Nephron (organoid): ENCODE measurements around the gene RBBP8NL.

Experiments used
- H3K27ac Mint-ChIP-seq, 3 experiments: 2 replicates each; pipeline ENCODE4 v1.8.0; 2020; ENCODE audit warnings: mixed read lengths in 3 of 3, mild to moderate bottlenecking in 2 of 3, moderate library complexity in 1 of 3
- H3K27me3 Mint-ChIP-seq: 2 replicates; pipeline ENCODE4 v1.8.0; 2021; ENCODE audit warnings: low read depth, mild to moderate bottlenecking, moderate library complexity, mixed read lengths
- H3K36me3 Mint-ChIP-seq: 2 replicates; pipeline ENCODE4 v1.8.0; 2020; ENCODE audit warnings: low read depth, mixed read lengths
- H3K4me1 Mint-ChIP-seq: 2 replicates; pipeline ENCODE4 v1.8.0; 2020; ENCODE audit warnings: mixed read lengths
- H3K4me3 Mint-ChIP-seq, 3 experiments: 2 replicates each; pipeline ENCODE4 v1.8.0; 2020; ENCODE audit warnings: mild to moderate bottlenecking in 3 of 3, mixed read lengths in 3 of 3, moderate library complexity in 2 of 3
- H3K9me3 Mint-ChIP-seq: 2 replicates; pipeline ENCODE4 v1.8.0; 2020; ENCODE audit warnings: mixed read lengths
- TF ChIP-seq, protein P1 (sequence below), 3 experiments: fragments of 200-600 bp; sonication (generic); IDR thresholded peaks; one replicate each; pipeline ENCODE4 v1.5.0; 2021; ENCODE audit warnings: antibody characterized with exemption in 3 of 3; ENCODE audit not compliant: unreplicated experiment in 3 of 3

Gene RBBP8NL

GRCh38 chr20:62418709-62419487 is 8.4 kb downstream of the RBBP8NL start:
- TF ChIP-seq, protein P1, sequence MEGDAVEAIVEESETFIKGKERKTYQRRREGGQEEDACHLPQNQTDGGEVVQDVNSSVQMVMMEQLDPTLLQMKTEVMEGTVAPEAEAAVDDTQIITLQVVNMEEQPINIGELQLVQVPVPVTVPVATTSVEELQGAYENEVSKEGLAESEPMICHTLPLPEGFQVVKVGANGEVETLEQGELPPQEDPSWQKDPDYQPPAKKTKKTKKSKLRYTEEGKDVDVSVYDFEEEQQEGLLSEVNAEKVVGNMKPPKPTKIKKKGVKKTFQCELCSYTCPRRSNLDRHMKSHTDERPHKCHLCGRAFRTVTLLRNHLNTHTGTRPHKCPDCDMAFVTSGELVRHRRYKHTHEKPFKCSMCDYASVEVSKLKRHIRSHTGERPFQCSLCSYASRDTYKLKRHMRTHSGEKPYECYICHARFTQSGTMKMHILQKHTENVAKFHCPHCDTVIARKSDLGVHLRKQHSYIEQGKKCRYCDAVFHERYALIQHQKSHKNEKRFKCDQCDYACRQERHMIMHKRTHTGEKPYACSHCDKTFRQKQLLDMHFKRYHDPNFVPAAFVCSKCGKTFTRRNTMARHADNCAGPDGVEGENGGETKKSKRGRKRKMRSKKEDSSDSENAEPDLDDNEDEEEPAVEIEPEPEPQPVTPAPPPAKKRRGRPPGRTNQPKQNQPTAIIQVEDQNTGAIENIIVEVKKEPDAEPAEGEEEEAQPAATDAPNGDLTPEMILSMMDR (IDR thresholded peaks at IDR 0.05; ENCODE audit: unreplicated experiment in 3 of 3): no peak
- no peaks in the 10 kb centered on the region for H3K36me3 Mint-ChIP-seq
- H3K27ac Mint-ChIP-seq: no peak overlapping the region
- H3K4me1 Mint-ChIP-seq: no peaks in the 10 kb centered on the region
- H3K4me3 Mint-ChIP-seq: no peak overlapping the region
- peaks cover 8% of the 10 kb centered on the region for H3K27me3 Mint-ChIP-seq
- H3K9me3 Mint-ChIP-seq: peaks cover 2% of the 10 kb centered on the region

DNA sequence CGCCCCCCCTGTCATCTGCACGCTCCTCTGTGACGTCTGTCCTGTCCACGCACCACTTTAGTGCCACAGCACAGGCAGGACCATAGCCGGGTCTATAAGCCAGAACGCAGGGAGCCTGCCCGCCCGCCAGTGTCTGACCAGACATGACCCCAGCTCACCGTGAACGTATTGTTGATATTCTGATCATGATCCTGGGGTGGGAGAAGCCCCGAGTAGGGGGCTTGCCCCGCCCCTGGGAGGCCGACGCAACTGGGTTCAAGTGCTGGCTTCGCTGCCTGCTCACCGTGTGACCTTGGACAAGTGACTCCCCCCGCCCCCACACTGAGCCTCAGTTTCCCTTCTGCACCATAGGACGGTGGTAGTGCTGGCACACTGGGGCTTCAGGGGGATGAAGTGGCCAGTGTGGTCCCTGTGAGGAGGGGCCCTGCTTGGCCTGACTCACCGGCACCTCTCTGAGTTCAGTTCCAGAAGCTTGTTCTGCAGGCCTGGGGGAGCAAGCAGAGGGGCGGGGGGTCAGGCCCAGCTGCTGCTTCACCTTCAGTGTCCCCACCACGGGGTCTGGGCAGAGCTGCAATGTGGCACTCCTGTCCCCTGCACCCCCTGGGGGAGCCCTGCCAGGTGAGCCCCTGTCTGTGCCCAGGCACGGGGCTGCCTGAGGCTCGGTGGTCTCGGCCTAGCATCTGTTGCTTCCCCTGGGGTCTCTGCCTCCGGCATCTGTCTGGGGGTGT is 9.2 kb downstream of the RBBP8NL start:
- no peak overlapping the region for H3K4me3 Mint-ChIP-seq
- peaks cover 8% of the 10 kb centered on the region for H3K27me3 Mint-ChIP-seq
- peaks cover 2% of the 10 kb centered on the region for H3K9me3 Mint-ChIP-seq
- TF ChIP-seq, protein P1 (IDR thresholded peaks at IDR 0.05; ENCODE audit: unreplicated experiment in 3 of 3): no peak
- H3K27ac Mint-ChIP-seq: no peak overlapping the region
- no peaks in the 10 kb centered on the region for H3K36me3 Mint-ChIP-seq
- H3K4me1 Mint-ChIP-seq: no peaks in the 10 kb centered on the region

DNA sequence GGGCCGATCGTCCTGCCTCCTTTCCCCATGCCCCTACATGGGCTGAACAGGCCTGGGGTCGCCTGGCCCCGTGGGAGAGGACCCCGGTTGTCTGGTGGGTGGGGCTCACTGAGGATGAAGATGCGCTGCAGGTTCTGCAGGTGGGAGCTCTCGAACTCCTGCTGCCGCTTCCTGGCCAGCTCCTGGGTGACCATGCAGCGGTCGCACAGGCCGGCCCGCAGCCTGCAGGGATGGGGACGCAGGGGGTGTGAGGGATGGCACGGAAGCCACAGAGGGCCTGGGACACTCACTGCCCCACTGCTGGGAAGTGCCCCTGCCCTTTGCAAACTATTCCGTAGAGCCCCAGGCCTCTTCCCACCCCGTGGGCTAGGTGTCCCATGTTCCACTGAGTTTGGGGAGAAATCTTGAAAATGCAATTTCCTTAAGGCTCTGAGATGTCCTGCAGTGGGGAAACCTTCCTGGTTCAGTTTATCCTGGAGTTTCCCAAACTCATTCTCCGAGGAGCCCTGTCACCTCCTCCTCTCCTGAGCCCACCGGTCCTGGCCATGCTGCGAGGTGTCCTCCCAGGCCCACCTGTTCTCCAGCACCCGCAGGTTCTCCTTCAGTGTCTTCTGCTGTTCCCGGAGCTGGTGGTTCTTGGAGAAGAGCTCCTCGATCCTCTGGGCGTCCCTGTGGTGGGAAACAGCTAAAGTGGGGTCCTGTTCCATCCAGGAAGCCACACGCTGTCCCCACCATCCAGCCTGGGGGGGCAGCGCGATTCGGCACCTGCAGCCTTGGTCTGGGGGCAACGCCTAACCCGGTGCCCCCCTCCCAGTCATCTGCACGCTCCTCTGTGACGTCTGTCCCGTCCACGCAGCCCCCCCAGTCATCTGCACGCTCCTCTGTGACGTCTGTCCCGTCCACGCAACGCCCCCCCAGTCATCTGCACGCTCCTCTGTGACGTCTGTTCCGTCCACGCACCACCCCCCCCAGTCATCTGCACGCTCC is 10.4 kb downstream of the RBBP8NL start:
- peaks cover 2% of the 10 kb centered on the region for H3K9me3 Mint-ChIP-seq
- H3K27me3 Mint-ChIP-seq: peaks cover 8% of the 10 kb centered on the region
- H3K36me3 Mint-ChIP-seq: no peaks in the 10 kb centered on the region
- no peak overlapping the region for H3K4me3 Mint-ChIP-seq
- H3K4me1 Mint-ChIP-seq: no peaks in the 10 kb centered on the region
- TF ChIP-seq, protein P1 (IDR thresholded peaks at IDR 0.05; ENCODE audit: unreplicated experiment in 3 of 3): no peak
- no peak overlapping the region for H3K27ac Mint-ChIP-seq

DNA sequence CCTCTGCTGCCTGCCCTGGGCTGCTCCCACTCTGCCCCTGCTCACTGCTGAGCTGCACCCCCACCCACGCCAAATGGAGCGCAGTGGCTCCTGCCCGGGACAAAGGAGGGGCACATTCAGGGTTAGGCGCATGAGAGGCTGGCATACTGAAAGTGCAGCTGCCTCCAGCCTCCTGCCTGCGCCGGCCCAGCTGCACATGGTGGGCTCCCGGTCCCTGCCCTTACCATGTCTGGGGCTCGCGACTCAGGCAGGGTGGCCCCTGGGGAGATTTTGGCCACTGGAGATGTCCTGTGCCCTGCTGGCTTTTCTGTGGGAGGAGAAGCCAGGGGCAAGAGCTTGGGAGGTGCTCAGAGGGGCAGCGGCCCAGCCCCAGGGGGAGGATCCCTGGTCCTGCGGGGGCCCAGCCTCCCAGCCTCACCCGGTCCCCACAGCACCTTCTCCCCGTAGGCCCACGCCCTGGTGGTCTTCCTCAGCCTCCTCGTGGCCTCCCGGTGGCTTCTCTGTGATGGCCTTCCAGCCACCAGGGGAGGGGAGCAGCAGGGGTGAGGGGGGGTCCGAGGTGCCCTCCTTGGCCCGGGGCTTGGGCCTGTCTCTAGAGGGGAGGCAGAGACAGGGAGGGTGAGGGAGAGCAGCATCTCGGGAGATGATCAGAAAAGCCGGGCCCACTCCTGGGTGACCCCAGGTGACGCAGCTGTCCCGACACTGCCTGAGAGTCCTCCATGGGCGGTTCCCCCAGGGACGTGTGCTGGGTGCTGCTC is 11.8 kb downstream of the RBBP8NL start:
- Mint-ChIP-seq H3K27me3 (peaks cover 3% of the 10 kb centered on the region), H3K9me3 (peaks cover 2% of the 10 kb centered on the region), H3K4me1 (no peaks in the 10 kb centered on the region), H3K27ac (no peak overlapping the region), H3K36me3 (no peaks in the 10 kb centered on the region), H3K4me3 (no peak overlapping the region)
- TF ChIP-seq, protein P1 (IDR thresholded peaks at IDR 0.05; ENCODE audit: unreplicated experiment in 3 of 3): no peak

DNA sequence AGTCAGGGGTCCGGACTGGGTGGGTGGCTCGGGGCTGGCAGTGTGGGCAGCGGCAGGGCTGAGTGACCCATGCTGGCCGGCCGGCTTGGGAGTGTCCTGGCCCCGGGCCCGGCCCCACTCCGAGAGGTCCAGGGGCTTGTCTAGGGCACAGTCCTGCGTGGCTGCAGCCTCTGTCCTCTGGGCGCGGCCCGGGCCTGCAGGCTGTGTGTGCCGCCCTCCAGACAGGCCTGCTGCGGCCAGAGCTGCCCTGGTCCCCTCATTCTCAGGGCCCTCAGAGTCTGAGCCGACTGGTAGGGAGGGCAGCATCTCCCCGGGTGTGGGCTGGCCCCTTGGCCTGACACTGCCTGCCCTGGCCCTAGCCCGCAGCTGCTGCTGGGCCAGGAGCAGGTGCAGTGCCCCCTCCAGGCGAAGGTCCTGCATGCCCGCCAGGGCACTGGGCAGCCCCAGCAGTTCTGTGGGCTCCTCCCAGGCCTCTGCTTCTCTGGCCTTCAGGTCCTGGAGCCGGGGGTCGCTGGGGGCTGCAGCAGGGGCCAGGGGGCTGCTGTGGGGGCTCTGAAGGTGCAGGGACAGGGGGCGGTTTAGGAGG is 13.3 kb downstream of the RBBP8NL start:
- TF ChIP-seq, protein P1 (IDR thresholded peaks at IDR 0.05; ENCODE audit: unreplicated experiment in 3 of 3): no peak
- H3K27me3 Mint-ChIP-seq: peaks cover 5% of the 10 kb centered on the region
- H3K4me1 Mint-ChIP-seq: peaks cover 5% of the 10 kb centered on the region
- H3K27ac Mint-ChIP-seq: no peak overlapping the region
- H3K4me3 Mint-ChIP-seq: no peak overlapping the region
- H3K9me3 Mint-ChIP-seq: no peaks in the 10 kb centered on the region
- no peaks in the 10 kb centered on the region for H3K36me3 Mint-ChIP-seq
